SH-SY5Y (cell line): Measurements from ENCODE around the gene MDGA2.

Source experiments
- GATA2 ChIP-seq: IDR thresholded peaks from 2 replicates; pipeline ENCODE4 v1.6.1; 2011; ENCODE audit warnings: mild to moderate bottlenecking, low read depth, low read length
- GATA3 ChIP-seq: IDR thresholded peaks from 2 replicates; pipeline ENCODE4 v1.6.1; 2011; ENCODE audit warnings: low read depth, mild to moderate bottlenecking, low read length, moderate library complexity

- TF ChIP-seq GATA2 (no peak), GATA3 (no peak)
These were observed 125.5 kb downstream of the MDGA2 start for GRCh38 chr14:47549886-47550285.
